GM19455 (cell line): ENCODE data around the gene NUDT8.
"Not testable (repeated sequence)": the region's sequence is repeated elsewhere in the genome, so short reads cannot be mapped to it uniquely, and the experiment has no call there.

Experiments
- ATAC-seq: cut with Tn5 transposase; IDR thresholded peaks from one replicate; pipeline ENCODE4 v1.9.1; 2021; ENCODE audit not compliant: unreplicated experiment

NUDT8 gene

GRCh38 chr11:67630228-67630942 lies 648 bp upstream of the NUDT8 start:
- peak; percentile 52 for ATAC-seq

GRCh38 chr11:67628710-67629385 lies 889 bp downstream of the NUDT8 start:
- no peak for ATAC-seq

GRCh38 chr11:67627812-67628624 lies 1.7 kb downstream of the NUDT8 start:
- no peak for ATAC-seq

- ATAC-seq = no peak
Observed at GRCh38 chr11:67627441-67627811, 2.3 kb downstream of the NUDT8 start.

GRCh38 chr11:67626970-67627369 lies 2.8 kb downstream of the NUDT8 start:
- ATAC-seq = no peak

- not testable (repeated sequence) for ATAC-seq
Observed at GRCh38 chr11:67626131-67626833, 3.5 kb downstream of the NUDT8 start.

GRCh38 chr11:67623795-67624194 lies 5.9 kb downstream of the NUDT8 start:
- not testable (repeated sequence) for ATAC-seq

- ATAC-seq = not testable (repeated sequence)
Observed at GRCh38 chr11:67622905-67623304, 6.8 kb downstream of the NUDT8 start.

- ATAC-seq = not testable (repeated sequence)
Observed at GRCh38 chr11:67621928-67622327, 7.8 kb downstream of the NUDT8 start.

GRCh38 chr11:67620621-67621020 lies 9.1 kb downstream of the NUDT8 start:
- not testable (repeated sequence) for ATAC-seq

- not testable (repeated sequence) for ATAC-seq
Observed at GRCh38 chr11:67619683-67620618, 9.8 kb downstream of the NUDT8 start.

- ATAC-seq = not testable (repeated sequence)
Observed at GRCh38 chr11:67618901-67619659, 10.7 kb downstream of the NUDT8 start.

GRCh38 chr11:67617243-67617953 lies 12.3 kb downstream of the NUDT8 start:
- ATAC-seq = no peak

- ATAC-seq = no peak
Observed at GRCh38 chr11:67616431-67617242, 13.1 kb downstream of the NUDT8 start.

GRCh38 chr11:67615728-67616430 lies 13.9 kb downstream of the NUDT8 start:
- no peak for ATAC-seq

GRCh38 chr11:67614730-67615714 lies 14.7 kb downstream of the NUDT8 start:
- ATAC-seq = no peak
